Measurements from ENCODE around the gene ITGB2.

Gene ITGB2

GRCh38 chr21:44919913-44920693 is 596 bp downstream of the ITGB2 start:
- peak overlapping the region; percentile 86 for H3K18ac ChIP-seq (ENCODE audit: low read length)
- peak overlapping the region; percentile 49 for H2AFZ ChIP-seq (ENCODE audit: low read length)
- peak overlapping the region; percentile 78 for H3K23ac ChIP-seq (ENCODE audit: low read depth, low read length, poor library complexity)
- H3K9ac ChIP-seq (ENCODE audit: low read depth, low read length, poor library complexity): peak overlapping the region; percentile 74
- H2BK5ac ChIP-seq (ENCODE audit: low read length): peak overlapping the region; percentile 91
- H3K79me1 ChIP-seq (ENCODE audit: low read depth, low read length): no peaks in the 10 kb centered on the region
- peaks cover 23 to 80% (median 66%) of the 10 kb centered on the region in 3 experiments for H3K27me3 ChIP-seq (ENCODE audit: control insufficient read depth in 3 of 3, insufficient read depth in 3 of 3, low read depth in 1 of 3, low read length in 3 of 3)
- no peak overlapping the region for H4K8ac ChIP-seq (ENCODE audit: low read depth, low read length)
- no peak overlapping the region for H3K4ac ChIP-seq (ENCODE audit: low read length)
- H3K36me3 ChIP-seq (replicated peaks in 1 of 2; ENCODE audit: control insufficient read depth in 2 of 2, insufficient read depth in 2 of 2, low read length in 2 of 2): no peaks in the 10 kb centered on the region
- peak overlapping the region; percentile 82 for H2AK5ac ChIP-seq (ENCODE audit: low read depth, low read length)
- H3K4me1 ChIP-seq (ENCODE audit: control insufficient read depth in 2 of 2, insufficient read depth in 1 of 2, low read depth in 1 of 2, low read length in 2 of 2): peaks cover 0 to 1% of the 10 kb centered on the region in 2 donors
- no peak overlapping the region for H2BK120ac ChIP-seq (ENCODE audit: low read depth, low read length)
- H3K4me2 ChIP-seq (ENCODE audit: insufficient read depth, low read length, poor library complexity, severe bottlenecking): no peak overlapping the region
- no peak overlapping the region for H3K27ac ChIP-seq (replicated peaks; ENCODE audit: low read length)
- no peak for DNase-seq (ENCODE audit: low spot score)
- WGBS, 2 donors (ENCODE audit: extremely low coverage in 2 of 2, insufficient read length in 2 of 2, insufficient replicate concordance in 1 of 2): 100% methylated on average over 2 of the region's 28 CpGs; no CpG with 5 or more reads in 1 of the 2 donors
- H2BK12ac ChIP-seq (ENCODE audit: low read length): peak overlapping the region; percentile 88
- H3K9me3 ChIP-seq (replicated peaks in 1 of 2; ENCODE audit: control insufficient read depth in 2 of 2, insufficient read depth in 1 of 2, low read depth in 1 of 2, low read length in 2 of 2): peaks cover 3 to 7% of the 10 kb centered on the region in 2 donors
- H4K91ac ChIP-seq (ENCODE audit: low read depth, low read length, poor library complexity): no peak overlapping the region
- H3K14ac ChIP-seq (ENCODE audit: low read length): peak overlapping the region; percentile 99
- peak overlapping the region; percentile 50 for H2BK15ac ChIP-seq (ENCODE audit: low read length)
- peak overlapping the region in 1 of 2 donors; percentile 58 for H3K4me3 ChIP-seq (ENCODE audit: low read length in 2 of 2)

- Histone ChIP-seq H3K4me2 (ENCODE audit: insufficient read depth, low read length, poor library complexity, severe bottlenecking) (peak overlapping the region; percentile 23), H4K8ac (ENCODE audit: low read depth, low read length) (no peak overlapping the region), H4K91ac (ENCODE audit: low read depth, low read length, poor library complexity) (no peak overlapping the region), H3K4ac (ENCODE audit: low read length) (no peak overlapping the region), H2BK120ac (ENCODE audit: low read depth, low read length) (no peak overlapping the region), H3K27ac (replicated peaks; ENCODE audit: low read length) (no peak overlapping the region), H2BK15ac (ENCODE audit: low read length) (no peak overlapping the region), H3K36me3 (replicated peaks in 1 of 2; ENCODE audit: control insufficient read depth in 2 of 2, insufficient read depth in 2 of 2, low read length in 2 of 2) (no peaks in the 10 kb centered on the region), H2BK5ac (ENCODE audit: low read length) (no peak overlapping the region), H2BK12ac (ENCODE audit: low read length) (no peak overlapping the region), H3K14ac (ENCODE audit: low read length) (peak overlapping the region; percentile 17), H3K9ac (ENCODE audit: low read depth, low read length, poor library complexity) (no peak overlapping the region), H2AK5ac (ENCODE audit: low read depth, low read length) (peak overlapping the region; percentile 36), H3K27me3 (ENCODE audit: control insufficient read depth in 3 of 3, insufficient read depth in 3 of 3, low read depth in 1 of 3, low read length in 3 of 3) (peaks cover 20 to 73% (median 61%) of the 10 kb centered on the region in 3 experiments), H3K18ac (ENCODE audit: low read length) (peak overlapping the region; percentile 13), H3K23ac (ENCODE audit: low read depth, low read length, poor library complexity) (peak overlapping the region; percentile 35), H3K79me1 (ENCODE audit: low read depth, low read length) (no peaks in the 10 kb centered on the region), H3K4me3 (ENCODE audit: low read length in 2 of 2) (no peak overlapping the region), H3K4me1 (ENCODE audit: control insufficient read depth in 2 of 2, insufficient read depth in 1 of 2, low read depth in 1 of 2, low read length in 2 of 2) (peaks cover 0 to 1% of the 10 kb centered on the region in 2 donors), H3K9me3 (replicated peaks in 1 of 2; ENCODE audit: control insufficient read depth in 2 of 2, insufficient read depth in 1 of 2, low read depth in 1 of 2, low read length in 2 of 2) (peaks cover 3% of the 10 kb centered on the region in 2 donors), H2AFZ (ENCODE audit: low read length) (peak overlapping the region; percentile 29)
- no peak for DNase-seq (ENCODE audit: low spot score)
- WGBS, 2 donors (ENCODE audit: extremely low coverage in 2 of 2, insufficient read length in 2 of 2, insufficient replicate concordance in 1 of 2): no CpG with 5 or more reads among the region's 26 CpGs
These were observed 1.4 kb downstream of the ITGB2 start for GRCh38 chr21:44919111-44919912.

GRCh38 chr21:44918581-44919033 is 2.1 kb downstream of the ITGB2 start:
- Histone ChIP-seq H3K9me3 (replicated peaks in 1 of 2; ENCODE audit: control insufficient read depth in 2 of 2, insufficient read depth in 1 of 2, low read depth in 1 of 2, low read length in 2 of 2) (peaks cover 0 to 3% of the 10 kb centered on the region in 2 donors), H3K4me2 (ENCODE audit: insufficient read depth, low read length, poor library complexity, severe bottlenecking) (no peak overlapping the region), H3K27ac (replicated peaks; ENCODE audit: low read length) (no peak overlapping the region), H2AK5ac (ENCODE audit: low read depth, low read length) (no peak overlapping the region), H2BK120ac (ENCODE audit: low read depth, low read length) (no peak overlapping the region), H4K91ac (ENCODE audit: low read depth, low read length, poor library complexity) (no peak overlapping the region), H3K36me3 (replicated peaks in 1 of 2; ENCODE audit: control insufficient read depth in 2 of 2, insufficient read depth in 2 of 2, low read length in 2 of 2) (no peaks in the 10 kb centered on the region), H3K4me3 (ENCODE audit: low read length in 2 of 2) (no peak overlapping the region), H3K79me1 (ENCODE audit: low read depth, low read length) (no peaks in the 10 kb centered on the region), H3K23ac (ENCODE audit: low read depth, low read length, poor library complexity) (no peak overlapping the region), H2BK12ac (ENCODE audit: low read length) (no peak overlapping the region), H3K18ac (ENCODE audit: low read length) (peak overlapping the region; percentile 66), H3K9ac (ENCODE audit: low read depth, low read length, poor library complexity) (no peak overlapping the region), H3K4me1 (ENCODE audit: control insufficient read depth in 2 of 2, insufficient read depth in 1 of 2, low read depth in 1 of 2, low read length in 2 of 2) (peaks cover 0 to 1% of the 10 kb centered on the region in 2 donors), H3K14ac (ENCODE audit: low read length) (no peak overlapping the region), H2BK5ac (ENCODE audit: low read length) (no peak overlapping the region), H3K27me3 (ENCODE audit: control insufficient read depth in 3 of 3, insufficient read depth in 3 of 3, low read depth in 1 of 3, low read length in 3 of 3) (peaks cover 18 to 72% (median 62%) of the 10 kb centered on the region in 3 experiments), H2AFZ (ENCODE audit: low read length) (peak overlapping the region; percentile 29), H4K8ac (ENCODE audit: low read depth, low read length) (no peak overlapping the region), H2BK15ac (ENCODE audit: low read length) (no peak overlapping the region), H3K4ac (ENCODE audit: low read length) (no peak overlapping the region)
- no peak for DNase-seq (ENCODE audit: low spot score)
- no CpG with 5 or more reads among the region's 13 CpGs for WGBS, 2 donors (ENCODE audit: extremely low coverage in 2 of 2, insufficient read length in 2 of 2, insufficient replicate concordance in 1 of 2)

DNA sequence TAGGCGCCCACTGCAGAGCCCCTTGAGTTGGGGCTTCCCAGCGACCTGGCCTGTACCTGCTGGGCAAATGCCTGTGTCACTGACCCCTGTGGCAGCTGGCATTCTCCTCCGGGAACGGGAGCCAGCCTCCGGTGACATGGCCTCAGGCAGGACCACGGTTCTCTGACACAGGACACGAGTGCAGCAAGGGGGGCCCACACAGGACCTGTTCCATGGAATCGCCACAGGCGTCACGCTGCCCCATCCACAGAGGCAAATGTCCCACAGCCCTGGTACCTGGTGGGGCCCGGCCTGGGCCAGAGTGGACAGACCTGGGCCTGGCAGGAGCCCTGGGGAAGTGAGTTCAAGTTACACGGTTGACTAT is 2.6 kb downstream of the ITGB2 start:
- Histone ChIP-seq H2AFZ (ENCODE audit: low read length) (no peak overlapping the region), H2BK5ac (ENCODE audit: low read length) (no peak overlapping the region), H3K23ac (ENCODE audit: low read depth, low read length, poor library complexity) (no peak overlapping the region), H3K9ac (ENCODE audit: low read depth, low read length, poor library complexity) (no peak overlapping the region), H4K91ac (ENCODE audit: low read depth, low read length, poor library complexity) (no peak overlapping the region), H3K18ac (ENCODE audit: low read length) (no peak overlapping the region), H3K4me3 (ENCODE audit: low read length in 2 of 2) (no peak overlapping the region), H3K79me1 (ENCODE audit: low read depth, low read length) (no peaks in the 10 kb centered on the region), H3K36me3 (replicated peaks in 1 of 2; ENCODE audit: control insufficient read depth in 2 of 2, insufficient read depth in 2 of 2, low read length in 2 of 2) (no peaks in the 10 kb centered on the region), H4K8ac (ENCODE audit: low read depth, low read length) (no peak overlapping the region), H3K14ac (ENCODE audit: low read length) (no peak overlapping the region), H3K27me3 (ENCODE audit: control insufficient read depth in 3 of 3, insufficient read depth in 3 of 3, low read depth in 1 of 3, low read length in 3 of 3) (peaks cover 18 to 69% (median 61%) of the 10 kb centered on the region in 3 experiments), H2BK12ac (ENCODE audit: low read length) (no peak overlapping the region), H3K4ac (ENCODE audit: low read length) (no peak overlapping the region), H2BK120ac (ENCODE audit: low read depth, low read length) (no peak overlapping the region), H3K4me2 (ENCODE audit: insufficient read depth, low read length, poor library complexity, severe bottlenecking) (no peak overlapping the region), H3K4me1 (ENCODE audit: control insufficient read depth in 2 of 2, insufficient read depth in 1 of 2, low read depth in 1 of 2, low read length in 2 of 2) (peaks cover 0 to 1% of the 10 kb centered on the region in 2 donors), H3K9me3 (replicated peaks in 1 of 2; ENCODE audit: control insufficient read depth in 2 of 2, insufficient read depth in 1 of 2, low read depth in 1 of 2, low read length in 2 of 2) (peaks cover 0 to 3% of the 10 kb centered on the region in 2 donors), H2AK5ac (ENCODE audit: low read depth, low read length) (peak overlapping the region; percentile 54), H2BK15ac (ENCODE audit: low read length) (no peak overlapping the region), H3K27ac (replicated peaks; ENCODE audit: low read length) (no peak overlapping the region)
- WGBS, 2 donors (ENCODE audit: extremely low coverage in 2 of 2, insufficient read length in 2 of 2, insufficient replicate concordance in 1 of 2): no CpG with 5 or more reads among the region's 12 CpGs
- no peak for DNase-seq (ENCODE audit: low spot score)
